Stomach (tissue), 9 donors: Measurements from ENCODE around the gene SGPL1. TPM values are rescaled to one million over a fixed set of nuclear protein-coding genes. Genes with fewer than 3 reads are reported as not detected.

Experiments used
- DNase-seq, 2 donors: peaks; one replicate each; pipeline versions ENCODE4 v3.0.0 to v3.0.0-alpha.2; 2013 to 2019
- H3K27ac ChIP-seq, 5 donors: fragments of 200-600 bp in 4 of 5; sonication (generic) in 4 of 5; one replicate each; pipeline ENCODE4 v1.5.1; 2013 to 2019; ENCODE audit warnings: mild to moderate bottlenecking in 1 of 5, moderate library complexity in 1 of 5
- H3K27me3 ChIP-seq, 3 donors: fragments of 200-600 bp; sonication (generic); one replicate each; pipeline ENCODE4 v1.5.1; 2017 to 2019; ENCODE audit warnings: mixed run types in 1 of 3
- H3K36me3 ChIP-seq, 4 donors: fragments of 200-600 bp; sonication (generic); 1 replicate in 3 of 4; 2 replicates in 1 of 4; pipeline ENCODE4 v1.5.1; 2016 to 2019
- H3K4me1 ChIP-seq, 4 donors: fragments of 200-600 bp; sonication (generic); one replicate each; pipeline ENCODE4 v1.5.1; 2016 to 2019
- H3K4me3 ChIP-seq, 4 donors: fragments of 200-600 bp; sonication (generic) in 3 of 4; one replicate each; pipeline ENCODE4 v1.5.1; 2016 to 2019; ENCODE audit warnings: mild to moderate bottlenecking in 1 of 4
- H3K9me3 ChIP-seq, 4 donors: fragments of 200-600 bp; sonication (generic); one replicate each; pipeline ENCODE4 v1.5.1; 2016 to 2019
- EP300 ChIP-seq: sonication (generic); formaldehyde crosslinking; IDR thresholded peaks from one replicate; pipeline ENCODE4 v1.6.1; 2017; ENCODE audit warnings: antibody characterized with exemption
- POLR2A ChIP-seq, 4 donors: fragments of 450-650 bp; IDR thresholded peaks; one replicate each; pipeline ENCODE4 v1.6.1; 2016; ENCODE audit warnings: antibody characterized with exemption in 4 of 4, control low read depth in 2 of 4, mild to moderate bottlenecking in 1 of 4, moderate library complexity in 1 of 4
- POLR2AphosphoS5 ChIP-seq, 3 donors: sonication (generic); formaldehyde crosslinking; IDR thresholded peaks; one replicate each; pipeline ENCODE4 v1.6.1; 2016; ENCODE audit warnings: antibody characterized with exemption in 3 of 3
- WGBS, 5 donors: extraction: QIAGEN DNeasy Blood & Tissue Kit in 3 of 5; methylation state at CpG; one replicate each; pipeline versions ENCODE4 v1.1.5 to v1.1.7; 2013 to 2018; 5-methylcytosine and 5-hydroxymethylcytosine counted together
- intact Hi-C: fragments of 100-400 bp; cut with DNase I; formaldehyde crosslinking; loops from one replicate; pipeline ENCODE4 v1.15.1; 2023; ENCODE audit warnings: low total_unique reads
- polyA plus RNA-seq, 3 donors: library from polyadenylated mRNA; stranded (reverse); fragments of 200-250 nt; gene quantifications; one replicate each; pipeline ENCODE4 v1.2.3, GENCODE V29; 2013
- total RNA-seq, 5 donors: library from RNA; depleted of rRNA; stranded (reverse); fragments of >200 nt; gene quantifications; one replicate each; pipeline versions ENCODE4 v1.1.0 to v1.2.3, GENCODE V29; 2014 to 2016
- TF ChIP-seq, protein P1 (sequence below), 7 experiments: fragments of 450-650 bp in 4 of 7; fragments of 200-600 bp in 3 of 7; sonication (generic) in 3 of 7; IDR thresholded peaks; one replicate each; pipeline ENCODE4 v1.5.1; 2016 to 2019; ENCODE audit warnings: antibody characterized with exemption in 7 of 7, control low read depth in 2 of 7, mild to moderate bottlenecking in 1 of 7
- donor health status: healthy with polysubstance abuse.
- donor health status: Bipolar disorder and iron deficiency.
- donor health status: healthy.

SGPL1 gene
- total and polyA plus RNA-seq, 8 donors, result 1.2 to 65.5 (median 15.6) TPM

- Histone ChIP-seq H3K4me1 (peaks cover 6 to 26% (median 12%) of the 10 kb centered on the region in 4 donors), H3K36me3 (peaks cover 2 to 12% (median 8%) of the 10 kb centered on the region in 4 donors), H3K27me3 (no peaks in the 10 kb centered on the region), H3K4me3 (no peak overlapping the region), H3K9me3 (no peaks in the 10 kb centered on the region), H3K27ac (no peak overlapping the region)
- no peak for DNase-seq
- intact Hi-C loops, result no loop called here
- TF ChIP-seq POLR2A (IDR thresholded peaks at IDR 0.05) (no peak), EP300 (no peak), POLR2AphosphoS5 (IDR thresholded peaks at IDR 0.05) (no peak)
- TF ChIP-seq, protein P1, sequence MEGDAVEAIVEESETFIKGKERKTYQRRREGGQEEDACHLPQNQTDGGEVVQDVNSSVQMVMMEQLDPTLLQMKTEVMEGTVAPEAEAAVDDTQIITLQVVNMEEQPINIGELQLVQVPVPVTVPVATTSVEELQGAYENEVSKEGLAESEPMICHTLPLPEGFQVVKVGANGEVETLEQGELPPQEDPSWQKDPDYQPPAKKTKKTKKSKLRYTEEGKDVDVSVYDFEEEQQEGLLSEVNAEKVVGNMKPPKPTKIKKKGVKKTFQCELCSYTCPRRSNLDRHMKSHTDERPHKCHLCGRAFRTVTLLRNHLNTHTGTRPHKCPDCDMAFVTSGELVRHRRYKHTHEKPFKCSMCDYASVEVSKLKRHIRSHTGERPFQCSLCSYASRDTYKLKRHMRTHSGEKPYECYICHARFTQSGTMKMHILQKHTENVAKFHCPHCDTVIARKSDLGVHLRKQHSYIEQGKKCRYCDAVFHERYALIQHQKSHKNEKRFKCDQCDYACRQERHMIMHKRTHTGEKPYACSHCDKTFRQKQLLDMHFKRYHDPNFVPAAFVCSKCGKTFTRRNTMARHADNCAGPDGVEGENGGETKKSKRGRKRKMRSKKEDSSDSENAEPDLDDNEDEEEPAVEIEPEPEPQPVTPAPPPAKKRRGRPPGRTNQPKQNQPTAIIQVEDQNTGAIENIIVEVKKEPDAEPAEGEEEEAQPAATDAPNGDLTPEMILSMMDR (IDR thresholded peaks at IDR 0.05), result no peak
- WGBS, 5 donors, result 85 to 92% (median 86%) methylated on average over 4 of the region's 4 CpGs
Observed at GRCh38 chr10:70814126-70814525, 1.6 kb upstream of the SGPL1 start.

- Histone ChIP-seq H3K27me3 (no peaks in the 10 kb centered on the region), H3K27ac (peak overlapping the region; percentile 92 to 100 (median 95)), H3K4me1 (peaks cover 6 to 34% (median 12%) of the 10 kb centered on the region in 4 donors), H3K36me3 (peaks cover 11 to 34% (median 28%) of the 10 kb centered on the region in 4 donors), H3K9me3 (no peaks in the 10 kb centered on the region), H3K4me3 (peak overlapping the region; percentile 68 to 92 (median 74))
- peak in 2 of 3 donors; percentile 35 to 43 for TF ChIP-seq POLR2AphosphoS5 (IDR thresholded peaks at IDR 0.05)
- no peak for TF ChIP-seq EP300
- 1 to 3% (median 1%) methylated on average over 6 to 43 of the region's 43 CpGs for WGBS, 5 donors
- intact Hi-C loops, result loop anchor here (5.0 kb wide), 1 partner anchor 61 kb away; no protein-coding TSS in a partner anchor
- DNase-seq, result peak; percentile 68 to 89
Observed at GRCh38 chr10:70816220-70816894, 609 bp downstream of the SGPL1 start.

- Histone ChIP-seq H3K9me3 (no peaks in the 10 kb centered on the region), H3K27ac (no peak overlapping the region), H3K4me3 (no peak overlapping the region), H3K4me1 (peaks cover 0 to 36% (median 15%) of the 10 kb centered on the region in 4 donors), H3K27me3 (no peaks in the 10 kb centered on the region), H3K36me3 (peaks cover 15 to 50% (median 49%) of the 10 kb centered on the region in 4 donors)
- WGBS, 5 donors, result 58 to 77% (median 63%) methylated on average over 4 of the region's 4 CpGs
- DNase-seq, result no peak
- TF ChIP-seq, protein P1 (IDR thresholded peaks at IDR 0.05), result no peak
- TF ChIP-seq POLR2A (IDR thresholded peaks at IDR 0.05) (no peak), EP300 (no peak), POLR2AphosphoS5 (IDR thresholded peaks at IDR 0.05) (no peak)
- intact Hi-C loops, result no loop called here
Observed at GRCh38 chr10:70820976-70821750, 5.4 kb downstream of the SGPL1 start.

- intact Hi-C loops, result no loop called here
- H3K9me3 ChIP-seq, result no peaks in the 10 kb centered on the region
- peaks cover 0 to 39% (median 17%) of the 10 kb centered on the region in 4 donors for H3K4me1 ChIP-seq
- H3K27me3 ChIP-seq, result no peaks in the 10 kb centered on the region
- 87 to 98% (median 90%) methylated on average over 2 of the region's 2 CpGs for WGBS, 5 donors
- TF ChIP-seq, protein P1 (IDR thresholded peaks at IDR 0.05), result no peak
- TF ChIP-seq EP300, result no peak
- DNase-seq, result no peak
- peaks cover 15 to 53% (median 50%) of the 10 kb centered on the region in 4 donors for H3K36me3 ChIP-seq
- no peak overlapping the region for H3K27ac ChIP-seq
- no peak overlapping the region for H3K4me3 ChIP-seq
Observed at GRCh38 chr10:70822076-70822820, 6.5 kb downstream of the SGPL1 start.
